GM12892 (cell line): Measurements from ENCODE around the gene SCN7A.

Experiments
- POLR2A ChIP-seq: IDR thresholded peaks from 2 replicates; pipeline ENCODE4 v1.6.1; 2011; ENCODE audit warnings: low read depth, low read length, control low read depth
- POLR2AphosphoS5 ChIP-seq: IDR thresholded peaks from 2 replicates; pipeline ENCODE4 v1.6.1; 2011; ENCODE audit warnings: low read depth, low read length, control low read depth
- TAF1 ChIP-seq: IDR thresholded peaks from 2 replicates; pipeline ENCODE4 v1.6.1; 2011; ENCODE audit warnings: low read depth, mild to moderate bottlenecking, control low read depth, low read length, borderline replicate concordance

DNA sequence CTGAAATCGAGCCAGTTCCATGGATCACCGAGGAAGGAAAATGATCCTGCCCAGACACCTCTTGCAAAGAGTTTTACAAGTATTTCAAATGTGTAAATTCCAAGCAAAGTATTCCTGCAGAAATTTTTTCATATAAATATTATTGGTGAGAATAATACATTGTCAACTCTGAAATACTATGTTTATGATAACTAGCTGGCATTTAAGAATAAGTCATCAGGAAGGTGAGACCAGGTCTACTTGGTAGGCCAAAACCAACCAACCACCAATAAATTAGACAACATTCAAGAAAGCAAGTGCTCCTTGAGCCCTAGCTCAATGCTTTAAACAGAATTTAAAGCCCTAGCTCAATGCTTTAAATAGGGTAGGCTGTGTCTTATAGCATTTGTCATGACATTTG lies 21.7 kb downstream of the SCN7A start:
- no peak for TF ChIP-seq POLR2A
- no peak for TF ChIP-seq POLR2AphosphoS5
- TF ChIP-seq TAF1 = no peak
